HG03432 (cell line): ENCODE results near the gene STEAP3.
"Not testable (repeated sequence)": the region's sequence is repeated elsewhere in the genome, so short reads cannot be mapped to it uniquely, and the experiment has no call there.

ENCODE experiments used
- ATAC-seq: cut with Tn5 transposase; IDR thresholded peaks from one replicate; pipeline ENCODE4 v1.9.1; 2021; ENCODE audit warnings: mild to moderate bottlenecking, moderate library complexity; ENCODE audit not compliant: unreplicated experiment

STEAP3 gene

GRCh38 chr2:119260646-119261492, 37.2 kb downstream of the STEAP3 start:
- ATAC-seq, result no peak

- no peak for ATAC-seq
These were observed 38.0 kb downstream of the STEAP3 start for GRCh38 chr2:119261493-119262225.

GRCh38 chr2:119263025-119263424, 39.4 kb downstream of the STEAP3 start:
- no peak for ATAC-seq

- ATAC-seq, result no peak
These were observed 40.0 kb downstream of the STEAP3 start for GRCh38 chr2:119263656-119264055.

- ATAC-seq, result peak; percentile 98
These were observed 41.4 kb downstream of the STEAP3 start for GRCh38 chr2:119264781-119265692.

GRCh38 chr2:119265693-119266066, 42.0 kb downstream of the STEAP3 start:
- ATAC-seq, result no peak

GRCh38 chr2:119266091-119266589, 42.5 kb downstream of the STEAP3 start:
- no peak for ATAC-seq

- ATAC-seq, result no peak
These were observed 44.0 kb downstream of the STEAP3 start for GRCh38 chr2:119267604-119268003.

- ATAC-seq, result no peak
These were observed 53.2 kb downstream of the STEAP3 start for GRCh38 chr2:119276864-119277263.

GRCh38 chr2:119278385-119278784, 54.8 kb downstream of the STEAP3 start:
- not testable (repeated sequence) for ATAC-seq

GRCh38 chr2:119278946-119279345, 55.3 kb downstream of the STEAP3 start:
- ATAC-seq, result no peak

- no peak for ATAC-seq
These were observed 56.0 kb downstream of the STEAP3 start for GRCh38 chr2:119279666-119280065.

- ATAC-seq, result no peak
These were observed 57.0 kb downstream of the STEAP3 start for GRCh38 chr2:119280680-119281079.

GRCh38 chr2:119282146-119282995, 58.7 kb downstream of the STEAP3 start:
- no peak for ATAC-seq

- ATAC-seq, result no peak
These were observed 59.4 kb downstream of the STEAP3 start for GRCh38 chr2:119282996-119283511.

- no peak for ATAC-seq
These were observed 60.3 kb downstream of the STEAP3 start for GRCh38 chr2:119283873-119284331.

- ATAC-seq, result no peak
These were observed 63.0 kb downstream of the STEAP3 start for GRCh38 chr2:119286661-119287060.

- no peak for ATAC-seq
These were observed 64.9 kb downstream of the STEAP3 start for GRCh38 chr2:119288576-119288975.

GRCh38 chr2:119289093-119289492, 65.5 kb downstream of the STEAP3 start:
- ATAC-seq, result no peak

GRCh38 chr2:119289642-119290041, 66.0 kb downstream of the STEAP3 start:
- no peak for ATAC-seq
